ENCODE measurements around the gene RWDD1.
A peak's percentile ranks its signal among the peaks of the same experiment; 100 is the strongest.

DNA sequence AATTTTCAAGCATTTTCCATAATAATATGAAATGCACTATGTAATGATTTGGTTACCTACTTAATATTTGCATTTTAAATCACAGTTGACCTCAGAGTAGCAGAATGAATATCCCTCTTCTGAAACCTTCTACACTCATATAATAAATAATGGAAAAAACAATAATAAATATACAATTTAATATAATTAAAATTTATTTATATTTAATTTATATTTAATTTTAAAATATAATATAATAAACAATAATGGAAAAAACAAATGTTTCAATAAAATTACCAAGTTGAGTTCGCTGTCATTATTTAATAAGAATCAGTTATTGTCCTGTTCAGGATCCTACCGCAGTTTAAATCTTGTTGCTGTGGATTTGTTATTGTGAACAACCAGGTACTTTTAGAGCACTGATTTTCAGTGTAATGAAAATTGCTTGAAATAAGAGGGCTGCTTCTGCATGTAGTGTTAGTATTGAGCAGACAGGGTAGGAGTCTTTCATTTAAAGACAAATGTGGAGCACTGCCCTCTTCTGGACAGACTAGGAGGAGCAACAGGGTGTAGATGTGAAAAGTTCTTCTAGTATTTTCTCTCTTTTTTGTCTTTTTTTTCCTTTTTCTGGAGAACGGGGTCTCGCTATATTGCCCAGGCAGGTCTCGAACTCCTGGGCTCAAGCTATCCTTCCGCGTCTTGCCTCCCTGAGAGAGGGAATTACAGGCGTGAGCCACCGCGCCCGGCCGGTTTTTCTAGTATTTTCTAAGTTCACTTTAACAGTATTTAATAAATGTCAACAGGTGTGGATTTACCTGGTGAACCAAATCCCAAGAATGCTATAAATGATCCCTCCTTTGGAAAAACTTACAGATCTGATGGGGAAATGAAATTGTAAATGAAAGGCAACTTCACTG is 39.4 kb upstream of the RWDD1 start:
- TF ChIP-seq, protein P1, sequence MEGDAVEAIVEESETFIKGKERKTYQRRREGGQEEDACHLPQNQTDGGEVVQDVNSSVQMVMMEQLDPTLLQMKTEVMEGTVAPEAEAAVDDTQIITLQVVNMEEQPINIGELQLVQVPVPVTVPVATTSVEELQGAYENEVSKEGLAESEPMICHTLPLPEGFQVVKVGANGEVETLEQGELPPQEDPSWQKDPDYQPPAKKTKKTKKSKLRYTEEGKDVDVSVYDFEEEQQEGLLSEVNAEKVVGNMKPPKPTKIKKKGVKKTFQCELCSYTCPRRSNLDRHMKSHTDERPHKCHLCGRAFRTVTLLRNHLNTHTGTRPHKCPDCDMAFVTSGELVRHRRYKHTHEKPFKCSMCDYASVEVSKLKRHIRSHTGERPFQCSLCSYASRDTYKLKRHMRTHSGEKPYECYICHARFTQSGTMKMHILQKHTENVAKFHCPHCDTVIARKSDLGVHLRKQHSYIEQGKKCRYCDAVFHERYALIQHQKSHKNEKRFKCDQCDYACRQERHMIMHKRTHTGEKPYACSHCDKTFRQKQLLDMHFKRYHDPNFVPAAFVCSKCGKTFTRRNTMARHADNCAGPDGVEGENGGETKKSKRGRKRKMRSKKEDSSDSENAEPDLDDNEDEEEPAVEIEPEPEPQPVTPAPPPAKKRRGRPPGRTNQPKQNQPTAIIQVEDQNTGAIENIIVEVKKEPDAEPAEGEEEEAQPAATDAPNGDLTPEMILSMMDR (conservative IDR thresholded peaks at IDR 0.05), result peak; percentile 91
- TF ChIP-seq EZH2 (IDR thresholded peaks at IDR 0.05; ENCODE audit: low read depth), result no peak
